KOPT-K1 (cell line): ENCODE measurements around the gene SH2D4B.

Experiments used
- H3K27ac ChIP-seq: fragments of 200-600 bp; sonication (generic); 2 replicates; pipeline ENCODE4 v1.5.1; 2016; ENCODE audit warnings: antibody characterized with exemption, mild to moderate bottlenecking, low read depth, low read length; ENCODE audit not compliant: poor library complexity, severe bottlenecking
- H3K36me3 ChIP-seq: fragments of 200-600 bp; sonication (generic); 2 replicates; pipeline ENCODE4 v1.5.1; 2017; ENCODE audit warnings: antibody characterized with exemption, mild to moderate bottlenecking, low read length, moderate library complexity; ENCODE audit not compliant: insufficient read depth
- H3K9me3 ChIP-seq: fragments of 200-600 bp; sonication (generic); 2 replicates; pipeline ENCODE4 v1.5.1; 2017; ENCODE audit warnings: antibody characterized with exemption, low read length, mild to moderate bottlenecking; ENCODE audit not compliant: insufficient read depth, poor library complexity, severe bottlenecking

The SH2D4B gene

DNA sequence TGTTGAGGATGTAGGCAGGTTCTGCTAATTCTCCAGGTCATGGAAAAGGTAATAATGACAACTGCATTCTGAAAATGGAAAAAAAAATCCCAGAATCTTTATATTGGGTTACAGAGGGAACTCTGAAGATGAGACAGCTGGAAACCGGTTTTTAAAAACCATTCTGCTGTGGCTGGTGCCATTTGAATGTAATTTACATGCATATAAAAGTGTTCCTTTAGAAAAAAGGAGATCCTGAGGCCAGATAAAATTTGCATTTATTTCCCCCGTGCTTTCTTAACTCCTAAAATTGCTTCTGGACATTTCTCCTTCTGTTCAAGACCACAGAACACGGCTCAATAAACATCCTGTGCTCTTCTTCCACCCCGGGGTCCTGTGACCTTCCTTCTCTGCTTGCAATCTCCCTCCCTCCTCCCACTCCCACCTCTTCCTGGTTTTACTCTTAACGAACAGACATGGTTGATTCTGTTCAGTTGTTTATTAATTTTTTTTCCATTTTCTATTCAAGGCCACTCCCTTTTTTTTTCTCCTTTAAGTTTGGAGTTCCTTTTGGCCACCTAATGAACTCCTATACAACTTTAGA, 41.6 kb downstream of the SH2D4B start:
- H3K27ac ChIP-seq, result no peak overlapping the region
- H3K36me3 ChIP-seq, result no peaks in the 10 kb centered on the region

DNA sequence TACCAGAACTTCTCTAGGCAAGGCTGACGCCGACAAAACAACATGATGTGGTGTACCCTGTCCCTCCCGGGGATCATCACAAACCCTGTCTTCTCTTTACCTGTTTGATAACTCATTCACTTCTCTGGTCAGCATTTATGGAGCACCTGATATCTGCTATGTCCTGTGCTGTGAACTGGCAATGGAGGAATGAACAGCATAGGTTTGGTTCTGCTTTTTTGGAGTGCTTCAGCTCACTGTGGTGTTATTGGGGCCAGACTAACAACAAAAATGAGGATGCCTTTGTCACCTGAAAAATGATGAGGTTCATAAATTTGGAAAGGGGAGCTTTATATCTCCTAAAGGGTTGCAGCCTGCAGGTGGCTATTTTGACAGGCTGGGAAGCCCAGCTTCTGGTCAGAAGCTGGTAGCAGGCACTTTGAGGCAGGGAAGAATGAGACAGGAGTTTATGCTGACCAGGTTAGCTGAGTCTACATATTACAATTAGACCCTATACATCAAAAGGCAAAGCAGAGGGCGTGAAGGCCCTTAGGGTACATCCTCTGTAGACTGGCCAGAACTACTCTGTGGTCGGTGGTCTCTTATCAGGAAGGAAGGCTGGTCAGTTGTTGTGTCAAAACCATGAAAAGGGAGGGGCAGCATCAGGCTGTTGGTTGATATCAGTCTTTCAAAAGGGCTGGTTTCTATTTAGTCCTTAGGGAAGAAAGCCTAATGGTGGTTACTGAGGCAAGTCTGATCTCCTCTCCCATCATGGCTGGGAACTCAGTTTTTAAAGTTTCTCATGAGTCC, 42.3 kb downstream of the SH2D4B start:
- Histone ChIP-seq H3K36me3 (no peaks in the 10 kb centered on the region), H3K9me3 (peaks cover 4% of the 10 kb centered on the region), H3K27ac (no peak overlapping the region)

More for the DNA sequence above, 41.6 kb downstream of the SH2D4B start:
- H3K9me3 ChIP-seq, result peaks cover 4% of the 10 kb centered on the region

DNA sequence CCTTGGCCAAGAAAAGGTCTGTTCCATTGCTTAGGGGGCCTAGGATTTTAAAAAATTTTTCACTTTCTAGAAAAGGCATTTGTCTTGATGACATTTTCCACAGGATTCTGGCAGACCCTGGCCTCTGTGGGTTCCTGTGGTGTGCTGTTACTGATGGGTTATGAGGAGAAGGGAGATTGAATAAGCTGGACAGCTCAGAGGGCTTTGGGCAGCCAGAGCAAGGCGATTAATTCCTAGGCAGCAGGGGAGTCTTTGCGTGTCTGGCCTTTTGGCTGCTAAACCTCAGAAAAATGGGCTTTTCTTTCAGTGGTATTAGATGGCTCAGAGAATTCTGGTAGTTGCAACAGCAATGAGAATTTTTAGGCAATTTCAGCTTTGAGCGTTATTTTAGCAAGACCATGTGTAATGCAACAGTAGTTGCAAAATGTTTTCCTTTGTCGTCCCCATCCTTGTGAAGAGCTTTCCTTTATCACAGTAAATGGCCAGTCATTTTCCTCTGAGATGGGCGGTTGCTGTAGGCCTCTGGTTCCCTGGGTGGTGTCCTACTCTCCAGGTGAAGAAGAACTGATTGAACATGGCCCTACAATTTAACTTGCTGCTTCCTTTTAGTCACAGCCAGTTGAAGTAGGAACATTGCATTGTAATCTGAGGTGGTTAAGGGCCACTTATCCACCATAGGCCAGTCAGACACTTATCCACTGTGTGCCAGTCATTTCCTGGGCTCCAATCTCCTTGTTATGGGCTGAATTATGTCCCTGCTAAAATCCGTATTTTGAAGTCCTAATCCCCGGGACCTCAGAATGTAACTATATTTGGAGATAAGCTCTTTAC, 43.2 kb downstream of the SH2D4B start:
- Histone ChIP-seq H3K9me3 (peaks cover 4% of the 10 kb centered on the region), H3K36me3 (no peaks in the 10 kb centered on the region), H3K27ac (no peak overlapping the region)

DNA sequence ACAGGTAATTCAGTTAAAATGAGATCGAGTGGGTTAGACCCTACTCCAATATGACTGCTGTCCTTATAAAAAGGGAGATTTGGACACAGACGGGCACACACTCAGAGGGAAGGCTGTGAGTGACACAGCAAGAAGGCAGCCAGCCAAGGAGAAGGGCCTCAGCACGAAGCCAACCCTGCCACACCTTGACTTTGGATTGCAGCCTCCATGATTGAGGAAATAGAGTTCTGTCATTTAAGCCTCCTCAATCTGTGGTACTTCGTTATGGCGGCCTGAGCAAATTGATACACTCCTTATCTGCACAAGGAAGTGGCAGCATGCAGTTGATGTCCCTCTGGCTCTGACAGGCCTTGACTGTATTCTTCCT, 43.8 kb downstream of the SH2D4B start:
- H3K36me3 ChIP-seq, result no peaks in the 10 kb centered on the region
- H3K9me3 ChIP-seq, result peaks cover 4% of the 10 kb centered on the region
- H3K27ac ChIP-seq, result no peak overlapping the region

DNA sequence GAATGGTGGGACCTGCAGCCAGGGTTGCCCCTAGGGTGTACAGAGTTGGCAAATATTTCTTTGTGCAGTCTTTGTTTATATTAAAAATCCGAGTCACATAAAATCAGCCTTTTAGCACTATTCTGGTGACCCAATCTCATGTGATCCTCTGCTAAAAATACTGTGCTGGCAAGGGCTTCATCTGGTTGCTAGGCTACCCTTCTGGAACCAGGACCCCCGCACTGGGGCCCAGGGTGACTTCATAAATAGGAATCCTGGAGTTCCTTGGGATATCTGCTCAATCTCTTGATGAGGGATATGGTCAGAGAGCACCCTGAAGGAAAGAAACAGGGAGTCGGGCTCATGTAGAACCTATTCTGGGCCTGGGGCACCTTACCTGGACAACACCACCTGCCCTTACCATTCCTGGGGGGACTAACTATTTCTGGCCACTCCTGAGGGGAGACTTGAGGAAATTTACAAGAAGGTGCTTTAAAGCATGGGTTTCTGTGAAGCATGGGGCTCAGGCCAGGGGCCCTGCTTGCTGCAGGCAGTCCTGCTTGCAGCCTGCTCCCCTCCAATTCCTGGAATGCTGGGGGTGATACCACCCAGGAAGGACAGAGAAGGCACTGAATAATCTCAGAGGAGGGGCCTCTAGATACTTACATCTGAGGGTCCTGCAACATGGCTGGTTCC, 44.7 kb downstream of the SH2D4B start:
- H3K9me3 ChIP-seq, result peaks cover 1% of the 10 kb centered on the region
- no peak overlapping the region for H3K27ac ChIP-seq
- H3K36me3 ChIP-seq, result no peaks in the 10 kb centered on the region

DNA sequence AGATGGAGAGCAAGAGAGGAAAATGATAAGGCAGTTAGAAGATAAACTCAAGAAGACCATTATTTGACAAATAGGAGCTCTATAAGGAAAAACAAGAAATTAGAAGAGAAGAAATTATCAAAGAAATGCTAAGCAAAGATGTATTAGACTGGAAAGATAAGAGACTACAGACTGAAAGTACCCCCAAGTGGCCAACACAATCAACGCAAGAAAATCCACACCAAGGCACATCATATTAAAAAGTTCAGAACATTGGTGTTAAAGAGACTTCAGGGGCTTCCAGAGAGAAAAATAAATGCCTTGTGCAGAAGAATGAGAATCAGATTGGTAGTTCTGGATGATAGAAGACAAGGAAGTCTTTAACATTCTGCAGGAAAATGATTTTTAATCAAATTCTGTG, 46.0 kb downstream of the SH2D4B start:
- H3K27ac ChIP-seq, result no peak overlapping the region
- H3K36me3 ChIP-seq, result no peaks in the 10 kb centered on the region
- H3K9me3 ChIP-seq, result peaks cover 9% of the 10 kb centered on the region

DNA sequence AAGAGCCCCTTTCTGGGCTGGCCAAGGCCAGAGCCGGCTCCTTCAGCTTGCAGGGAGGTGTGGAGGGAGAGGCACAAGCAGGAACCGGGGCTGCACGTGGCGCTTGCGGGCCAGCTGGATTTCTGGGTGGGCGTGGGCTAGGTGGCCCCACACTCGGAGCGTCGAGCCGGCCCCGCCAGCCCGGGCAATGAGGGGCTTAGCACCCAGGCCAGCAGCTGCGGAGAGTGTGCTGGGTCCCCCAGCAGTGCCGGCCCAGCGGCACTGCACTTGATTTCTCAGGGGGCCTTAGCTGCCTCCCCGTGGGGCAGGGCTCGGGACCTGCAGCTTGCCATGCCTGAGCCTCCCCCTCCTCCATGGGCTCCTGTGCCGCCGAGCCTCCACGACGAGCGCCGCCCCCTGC, 48.1 kb downstream of the SH2D4B start:
- Histone ChIP-seq H3K36me3 (no peaks in the 10 kb centered on the region), H3K9me3 (peaks cover 9% of the 10 kb centered on the region), H3K27ac (no peak overlapping the region)

DNA sequence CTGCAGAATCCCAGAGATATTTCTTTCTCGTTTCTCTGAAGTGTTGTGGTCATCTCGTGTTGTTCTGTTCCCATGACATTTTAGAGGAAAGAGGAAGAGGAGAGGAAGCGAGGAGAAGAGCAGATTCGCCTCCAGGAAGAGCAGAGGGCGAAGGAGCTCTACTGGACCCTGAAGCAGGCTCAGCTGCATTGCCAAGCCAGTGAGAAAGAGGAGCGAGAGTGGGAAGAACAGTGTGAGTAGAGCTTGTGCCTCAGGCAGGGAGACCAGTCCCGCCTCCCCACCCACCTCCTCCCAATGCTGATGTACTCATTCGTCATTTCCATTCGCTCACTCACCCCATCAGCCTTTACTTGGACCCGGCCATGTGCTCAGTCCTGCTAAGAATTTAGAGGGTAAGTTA, 50.8 kb downstream of the SH2D4B start:
- Histone ChIP-seq H3K27ac (no peak overlapping the region), H3K9me3 (peaks cover 9% of the 10 kb centered on the region), H3K36me3 (no peaks in the 10 kb centered on the region)

DNA sequence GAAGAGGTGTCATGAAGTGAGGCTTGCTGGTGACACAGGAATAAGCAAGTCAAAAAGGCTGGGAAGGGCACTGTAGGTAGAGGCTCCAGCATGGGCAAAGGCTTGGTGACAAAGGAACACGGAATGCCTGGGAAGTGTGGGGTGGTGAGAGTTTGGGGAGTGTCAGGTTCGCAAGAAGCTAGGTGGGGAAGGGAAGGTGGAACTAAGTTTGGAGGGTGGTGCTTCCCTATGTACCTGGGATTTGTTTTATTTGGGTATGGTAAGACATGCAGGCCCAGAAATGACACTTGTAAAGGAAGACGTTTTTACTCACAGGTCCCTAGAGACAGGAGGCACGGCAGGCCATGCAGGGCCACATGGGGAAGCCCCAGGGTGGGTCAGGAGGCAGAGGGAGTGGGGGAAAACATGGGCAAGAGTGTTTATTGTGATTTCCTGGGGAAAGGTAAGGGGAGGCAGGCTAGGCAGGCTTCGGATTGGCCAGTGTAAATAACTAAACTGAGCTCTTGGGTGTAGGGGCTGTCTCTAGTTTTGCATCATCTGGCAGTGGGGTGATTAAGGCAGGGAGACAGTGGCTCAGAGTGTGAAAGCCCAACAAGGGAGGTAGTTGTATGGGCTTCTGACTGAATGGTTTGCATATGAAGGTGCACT, 52.1 kb downstream of the SH2D4B start:
- Histone ChIP-seq H3K9me3 (peaks cover 9% of the 10 kb centered on the region), H3K36me3 (no peaks in the 10 kb centered on the region), H3K27ac (no peak overlapping the region)

DNA sequence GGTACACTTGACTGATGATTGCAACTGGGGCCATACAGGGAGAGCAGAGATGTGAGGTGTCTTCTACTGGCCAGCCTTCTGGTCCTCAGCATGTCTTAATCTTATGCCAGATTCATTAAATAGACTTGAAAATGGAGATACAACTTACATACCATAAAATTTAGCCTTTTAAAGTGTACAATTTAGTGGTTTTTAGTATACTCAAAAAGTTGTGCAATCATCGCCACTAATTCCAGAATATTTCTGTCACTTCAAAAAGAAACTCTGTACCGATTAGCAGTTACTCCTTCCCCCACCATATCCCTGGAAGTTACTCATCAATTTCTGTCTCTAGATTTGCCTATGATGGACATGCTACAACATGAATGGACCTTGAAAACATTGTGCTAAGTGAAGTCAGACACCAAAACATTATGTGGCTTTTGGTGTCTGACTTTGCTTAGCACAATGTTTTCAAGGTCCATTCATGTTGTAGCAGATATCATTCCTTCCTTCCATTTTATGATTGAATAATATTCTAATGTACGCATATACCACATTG, 53.0 kb downstream of the SH2D4B start:
- H3K9me3 ChIP-seq, result peaks cover 9% of the 10 kb centered on the region
- no peak overlapping the region for H3K27ac ChIP-seq
- H3K36me3 ChIP-seq, result no peaks in the 10 kb centered on the region

DNA sequence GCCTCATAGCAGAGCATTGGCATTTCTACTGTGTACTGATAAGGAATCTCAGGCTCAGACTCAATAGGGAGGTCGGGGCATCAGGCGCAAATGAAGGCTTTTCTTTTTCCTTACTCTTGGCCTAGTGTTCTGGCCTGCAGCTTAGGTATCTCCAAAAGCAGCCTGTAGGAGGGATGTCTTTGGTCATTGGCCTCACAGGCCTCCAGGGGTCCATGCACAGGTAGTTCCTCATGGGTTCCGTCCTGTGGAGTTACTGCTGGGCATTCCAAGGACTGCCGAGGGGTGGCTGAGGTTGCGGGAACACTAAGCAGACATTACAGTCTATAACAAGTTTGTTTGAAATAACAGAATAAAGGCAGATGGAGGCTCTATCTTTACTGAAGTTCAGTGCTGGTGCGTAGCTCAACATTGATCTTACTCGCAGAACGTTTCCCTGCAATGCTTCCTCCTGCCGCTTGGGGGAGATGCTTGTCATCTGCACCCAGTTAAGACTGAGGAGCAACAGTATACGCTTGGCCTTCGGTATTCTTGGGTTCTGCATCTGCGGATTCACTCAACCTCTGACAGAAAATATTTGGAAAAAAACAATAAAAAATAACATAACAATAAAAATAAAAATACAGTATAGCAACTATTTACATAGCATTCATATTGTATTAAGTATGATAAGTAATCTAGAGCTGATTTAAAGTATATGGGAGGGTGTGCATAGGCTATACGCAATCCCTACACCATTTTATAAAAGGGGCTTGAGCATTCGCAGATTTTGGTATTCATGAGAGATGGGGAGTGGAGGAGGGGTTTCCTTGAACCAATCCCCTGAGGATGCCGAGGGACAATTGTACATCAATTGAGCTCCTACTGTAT, 58.9 kb downstream of the SH2D4B start:
- Histone ChIP-seq H3K27ac (no peak overlapping the region), H3K9me3 (no peaks in the 10 kb centered on the region), H3K36me3 (no peaks in the 10 kb centered on the region)

DNA sequence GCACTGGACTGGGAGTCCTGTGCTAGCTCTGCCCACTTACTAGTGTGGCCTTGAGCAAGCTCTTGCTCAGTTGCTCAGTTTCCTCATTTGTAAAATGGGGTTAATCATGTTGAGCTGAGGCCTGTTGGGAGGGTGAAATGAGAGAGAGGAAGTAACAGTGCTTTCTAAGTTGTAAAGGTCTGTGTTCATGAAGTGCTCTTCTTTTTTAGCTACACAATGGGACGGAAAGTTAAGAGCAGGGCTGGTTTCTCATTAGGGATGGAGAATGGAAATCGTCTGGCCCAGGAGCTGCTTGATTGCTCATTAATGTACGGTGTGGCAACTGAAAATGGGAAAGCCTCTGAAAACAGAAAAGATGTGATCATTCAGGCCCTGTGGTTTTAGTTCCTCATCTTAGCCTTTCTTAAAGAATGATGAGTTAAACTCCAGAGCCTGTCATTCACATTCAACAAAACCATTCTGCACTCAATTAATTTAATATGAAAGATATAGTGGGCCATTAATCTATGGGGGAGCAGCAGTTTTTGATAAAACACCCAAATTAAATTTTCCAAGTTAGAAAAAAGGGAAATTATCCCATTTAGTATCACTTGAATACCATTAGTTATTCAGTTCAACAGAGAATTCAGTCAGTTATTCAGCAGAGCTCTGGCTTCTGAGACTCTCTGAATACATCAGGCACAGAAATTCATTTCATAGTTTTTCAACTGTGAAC, 60.5 kb downstream of the SH2D4B start:
- Histone ChIP-seq H3K9me3 (no peaks in the 10 kb centered on the region), H3K36me3 (no peaks in the 10 kb centered on the region), H3K27ac (no peak overlapping the region)

DNA sequence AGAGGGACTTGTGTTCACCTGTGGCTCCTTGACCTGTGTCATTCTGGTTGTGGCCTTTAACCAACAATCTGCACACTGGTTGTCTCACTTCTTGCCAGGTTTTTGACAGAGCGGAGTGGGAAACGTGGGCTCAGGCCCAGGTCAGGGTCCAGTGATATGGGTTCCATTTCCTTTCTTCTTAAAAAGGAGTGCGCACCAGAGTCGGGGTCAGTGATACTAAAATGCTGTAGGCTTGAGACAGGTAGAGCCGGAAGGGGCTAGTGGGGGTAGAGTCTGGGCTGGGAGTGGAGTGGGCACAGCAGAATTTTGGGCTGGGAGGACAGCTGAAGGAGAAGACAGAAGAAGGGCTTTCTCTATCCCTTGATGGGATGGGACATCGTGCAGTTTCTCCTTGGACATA, 61.2 kb downstream of the SH2D4B start:
- no peak overlapping the region for H3K27ac ChIP-seq
- H3K36me3 ChIP-seq, result no peaks in the 10 kb centered on the region

More for the DNA sequence above, 61.2 kb downstream of the SH2D4B start:
- no peaks in the 10 kb centered on the region for H3K9me3 ChIP-seq
